HUES6 (cell line): ENCODE measurements around the gene COX8A.
"Not testable (repeated sequence)": the region's sequence is repeated elsewhere in the genome, so short reads cannot be mapped to it uniquely, and the experiment has no call there.

Experiments
- H3K27ac ChIP-seq: 2 replicates; pipeline ENCODE4 v1.7.0; 2013; ENCODE audit warnings: low read depth, mild to moderate bottlenecking, low read length, inconsistent platforms
- H3K27me3 ChIP-seq: 2 replicates; pipeline ENCODE4 v1.6.1; 2013; ENCODE audit warnings: low read length; ENCODE audit not compliant: control insufficient read depth, insufficient read depth
- H3K36me3 ChIP-seq: 2 replicates; pipeline ENCODE4 v1.6.1; 2013; ENCODE audit warnings: low read length; ENCODE audit not compliant: control insufficient read depth, insufficient read depth
- H3K4me1 ChIP-seq: 2 replicates; pipeline ENCODE4 v1.6.1; 2013; ENCODE audit warnings: low read length; ENCODE audit not compliant: control insufficient read depth, insufficient read depth
- H3K4me3 ChIP-seq: 2 replicates; pipeline ENCODE4 v1.5.1; 2013; ENCODE audit warnings: low read depth, low read length
- H3K9ac ChIP-seq: one replicate; pipeline ENCODE4 v1.6.1; 2013; ENCODE audit warnings: mild to moderate bottlenecking, low read length
- H3K9me3 ChIP-seq: 2 replicates; pipeline ENCODE4 v1.6.1; 2013; ENCODE audit warnings: low read depth, low read length; ENCODE audit not compliant: control insufficient read depth, insufficient read depth

COX8A gene

GRCh38 chr11:63942803-63943202 lies 31.6 kb upstream of the COX8A start:
- H3K27me3 ChIP-seq = no peaks in the 10 kb centered on the region
- no peak overlapping the region for H3K9ac ChIP-seq
- peaks cover 17% of the 10 kb centered on the region for H3K36me3 ChIP-seq
- H3K4me3 ChIP-seq = no peak overlapping the region
- H3K9me3 ChIP-seq = no peaks in the 10 kb centered on the region
- H3K4me1 ChIP-seq = peaks cover 13% of the 10 kb centered on the region; the same call in 1 of the 2 replicates
- no peak overlapping the region for H3K27ac ChIP-seq

- no peak overlapping the region for H3K27ac ChIP-seq
- no peak overlapping the region for H3K4me3 ChIP-seq
- peaks cover 9% of the 10 kb centered on the region; the same call in 1 of the 2 replicates for H3K4me1 ChIP-seq
- H3K9me3 ChIP-seq = no peaks in the 10 kb centered on the region
- H3K27me3 ChIP-seq = no peaks in the 10 kb centered on the region
- H3K36me3 ChIP-seq = peaks cover 26% of the 10 kb centered on the region
- no peak overlapping the region for H3K9ac ChIP-seq
Measured at GRCh38 chr11:63944987-63945386, 29.4 kb upstream of the COX8A start.

GRCh38 chr11:63945477-63946163 lies 28.8 kb upstream of the COX8A start:
- Histone ChIP-seq H3K9ac (peak overlapping the region; percentile 5), H3K36me3 (peaks cover 27% of the 10 kb centered on the region), H3K27ac (no peak overlapping the region)

GRCh38 chr11:63951779-63952536 lies 22.5 kb upstream of the COX8A start:
- Histone ChIP-seq H3K9me3 (no peaks in the 10 kb centered on the region), H3K36me3 (peaks cover 67% of the 10 kb centered on the region), H3K27me3 (no peaks in the 10 kb centered on the region), H3K9ac (peak overlapping the region; percentile 0), H3K4me1 (no peaks in the 10 kb centered on the region), H3K4me3 (no peak overlapping the region), H3K27ac (no peak overlapping the region)

More at GRCh38 chr11:63945477-63946163, 28.8 kb upstream of the COX8A start:
- H3K27me3 ChIP-seq = no peaks in the 10 kb centered on the region
- H3K9me3 ChIP-seq = no peaks in the 10 kb centered on the region
- peaks cover 9% of the 10 kb centered on the region; the same call in 1 of the 2 replicates for H3K4me1 ChIP-seq
- H3K4me3 ChIP-seq = no peak overlapping the region

GRCh38 chr11:63952570-63952969 lies 21.9 kb upstream of the COX8A start:
- Histone ChIP-seq H3K9me3 (no peaks in the 10 kb centered on the region), H3K9ac (no peak overlapping the region), H3K4me1 (no peaks in the 10 kb centered on the region), H3K4me3 (no peak overlapping the region), H3K27ac (no peak overlapping the region), H3K36me3 (peaks cover 68% of the 10 kb centered on the region), H3K27me3 (no peaks in the 10 kb centered on the region)

- no peak overlapping the region for H3K27ac ChIP-seq
- H3K9ac ChIP-seq = no peak overlapping the region
- H3K27me3 ChIP-seq = no peaks in the 10 kb centered on the region
- H3K36me3 ChIP-seq = peaks cover 42% of the 10 kb centered on the region
- H3K4me3 ChIP-seq = no peak overlapping the region
- no peaks in the 10 kb centered on the region for H3K9me3 ChIP-seq
- peaks cover 7% of the 10 kb centered on the region for H3K4me1 ChIP-seq
Measured at GRCh38 chr11:63958008-63958407, 16.4 kb upstream of the COX8A start.

- peaks cover 7% of the 10 kb centered on the region for H3K4me1 ChIP-seq
- no peaks in the 10 kb centered on the region for H3K27me3 ChIP-seq
- peaks cover 8% of the 10 kb centered on the region; the same call in 1 of the 2 replicates for H3K36me3 ChIP-seq
- peak overlapping the region; percentile 15 for H3K9ac ChIP-seq
- no peaks in the 10 kb centered on the region for H3K9me3 ChIP-seq
- no peak overlapping the region for H3K27ac ChIP-seq
- H3K4me3 ChIP-seq = no peak overlapping the region
Measured at GRCh38 chr11:63961608-63962412, 12.6 kb upstream of the COX8A start.

- H3K9ac ChIP-seq, H3K36me3 ChIP-seq, H3K9me3 ChIP-seq, H3K27ac ChIP-seq, H3K4me1 ChIP-seq, H3K27me3 ChIP-seq, H3K4me3 ChIP-seq: not testable (repeated sequence)
Measured at GRCh38 chr11:63963895-63964294, 10.5 kb upstream of the COX8A start.

GRCh38 chr11:63966444-63966843 lies 8.0 kb upstream of the COX8A start:
- no peak overlapping the region for H3K9ac ChIP-seq
- H3K9me3 ChIP-seq = no peaks in the 10 kb centered on the region
- peaks cover 9% of the 10 kb centered on the region; the same call in 1 of the 2 replicates for H3K27me3 ChIP-seq
- H3K4me3 ChIP-seq = no peak overlapping the region
- no peak overlapping the region for H3K27ac ChIP-seq
- no peaks in the 10 kb centered on the region for H3K36me3 ChIP-seq
- peaks cover 4% of the 10 kb centered on the region for H3K4me1 ChIP-seq

- no peaks in the 10 kb centered on the region for H3K36me3 ChIP-seq
- H3K27me3 ChIP-seq = peaks cover 14% of the 10 kb centered on the region; the same call in 1 of the 2 replicates
- H3K4me1 ChIP-seq = no peaks in the 10 kb centered on the region
- no peak overlapping the region for H3K9ac ChIP-seq
- no peak overlapping the region for H3K4me3 ChIP-seq
- H3K27ac ChIP-seq = no peak overlapping the region
- no peaks in the 10 kb centered on the region for H3K9me3 ChIP-seq
Measured at GRCh38 chr11:63969461-63969860, 5.0 kb upstream of the COX8A start.
